ENCODE data around the gene ZMIZ1. TPM values are rescaled to one million over a fixed set of nuclear protein-coding genes. Genes with fewer than 3 reads are reported as not detected.
A peak's percentile ranks its signal among the peaks of the same experiment; 100 is the strongest.

The ZMIZ1 gene
- polyA plus RNA-seq, 3 donors, result 3.3 to 64.6 (median 8.9) TPM

DNA sequence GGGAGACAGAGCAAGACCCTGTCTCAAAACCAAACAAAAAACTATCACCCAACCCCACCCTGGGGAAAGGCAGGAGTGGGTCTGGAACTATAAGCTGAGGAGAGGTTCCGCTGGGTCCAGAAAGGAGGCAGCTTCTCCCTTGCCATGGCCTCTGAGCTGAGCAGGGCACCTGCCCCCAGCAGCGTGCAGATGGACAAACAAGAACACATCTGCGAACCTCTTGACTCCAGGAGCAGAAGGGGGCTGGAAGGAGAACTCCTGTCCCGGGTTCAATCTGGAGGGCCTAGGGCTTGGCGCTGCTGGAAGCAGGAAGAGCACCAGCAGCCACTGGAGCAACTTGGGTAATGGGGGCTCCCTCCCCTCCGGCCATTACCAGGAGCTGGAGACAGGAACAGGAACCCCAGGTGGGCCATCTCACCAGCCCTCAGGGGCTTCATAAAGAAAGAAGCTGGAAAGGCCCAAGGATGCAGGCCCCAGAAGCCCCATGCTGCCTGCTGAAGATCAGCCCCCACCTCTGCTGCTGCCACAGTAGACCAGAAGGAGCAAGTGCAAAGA, 259.5 kb downstream of the ZMIZ1 start:
- H3K79me2 ChIP-seq (ENCODE audit: insufficient read depth, low read length), result no peaks in the 10 kb centered on the region
- Mint-ChIP-seq H3K36me3 (no peaks in the 10 kb centered on the region), H3K4me3 (no peak overlapping the region), H3K27me3 (ENCODE audit: low read depth in 3 of 3) (peaks cover 7 to 14% (median 9%) of the 10 kb centered on the region in 3 donors), H3K27ac (peak overlapping the region in 4 of 7 donors; percentile 37 to 96 (median 73)), H3K9me3 (peaks cover 0 to 5% (median 0%) of the 10 kb centered on the region in 7 donors), H3K4me1 (peaks cover 33% of the 10 kb centered on the region)
- H3K27me3 ChIP-seq (ENCODE audit: control insufficient read depth in 2 of 2, insufficient read depth in 2 of 2, low read length in 2 of 2), result peaks cover 0 to 7% of the 10 kb centered on the region in 2 donors
- no peaks in the 10 kb centered on the region for H4K20me1 ChIP-seq (ENCODE audit: insufficient read depth, low read length)
- peaks cover 30 to 37% of the 10 kb centered on the region in 2 donors for H3K4me1 ChIP-seq (ENCODE audit: control insufficient read depth in 1 of 2, insufficient read depth in 2 of 2, low read length in 2 of 2)
- intact Hi-C loops (cut with micrococcal nuclease), result no loop called here
- H3K4me2 ChIP-seq (replicated peaks; ENCODE audit: extremely low read depth, low read length, poor library complexity, severe bottlenecking), result no peak overlapping the region
- H3K9ac ChIP-seq (ENCODE audit: insufficient read depth, low read length, poor library complexity, severe bottlenecking), result no peak overlapping the region
- H3K4me3 ChIP-seq (replicated peaks in 1 of 3; ENCODE audit: low read depth in 2 of 3, low read length in 3 of 3), result no peak overlapping the region
- DNase-seq, result no peak
- no peaks in the 10 kb centered on the region for H3K36me3 ChIP-seq (replicated peaks in 1 of 2; ENCODE audit: control insufficient read depth in 1 of 2, insufficient read depth in 2 of 2, low read length in 2 of 2)
- H3K27ac ChIP-seq (ENCODE audit: low read depth in 1 of 2, low read length in 2 of 2), result no peak overlapping the region
- H2AFZ ChIP-seq (ENCODE audit: insufficient read depth, low read depth, low read length, poor library complexity, severe bottlenecking), result no peak overlapping the region
- TF ChIP-seq, protein P1, sequence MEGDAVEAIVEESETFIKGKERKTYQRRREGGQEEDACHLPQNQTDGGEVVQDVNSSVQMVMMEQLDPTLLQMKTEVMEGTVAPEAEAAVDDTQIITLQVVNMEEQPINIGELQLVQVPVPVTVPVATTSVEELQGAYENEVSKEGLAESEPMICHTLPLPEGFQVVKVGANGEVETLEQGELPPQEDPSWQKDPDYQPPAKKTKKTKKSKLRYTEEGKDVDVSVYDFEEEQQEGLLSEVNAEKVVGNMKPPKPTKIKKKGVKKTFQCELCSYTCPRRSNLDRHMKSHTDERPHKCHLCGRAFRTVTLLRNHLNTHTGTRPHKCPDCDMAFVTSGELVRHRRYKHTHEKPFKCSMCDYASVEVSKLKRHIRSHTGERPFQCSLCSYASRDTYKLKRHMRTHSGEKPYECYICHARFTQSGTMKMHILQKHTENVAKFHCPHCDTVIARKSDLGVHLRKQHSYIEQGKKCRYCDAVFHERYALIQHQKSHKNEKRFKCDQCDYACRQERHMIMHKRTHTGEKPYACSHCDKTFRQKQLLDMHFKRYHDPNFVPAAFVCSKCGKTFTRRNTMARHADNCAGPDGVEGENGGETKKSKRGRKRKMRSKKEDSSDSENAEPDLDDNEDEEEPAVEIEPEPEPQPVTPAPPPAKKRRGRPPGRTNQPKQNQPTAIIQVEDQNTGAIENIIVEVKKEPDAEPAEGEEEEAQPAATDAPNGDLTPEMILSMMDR (IDR thresholded peaks at IDR 0.05), result no peak
- H3K9me3 ChIP-seq (replicated peaks in 1 of 2; ENCODE audit: control insufficient read depth in 1 of 2, insufficient read depth in 1 of 2, low read length in 2 of 2), result no peaks in the 10 kb centered on the region
- WGBS (ENCODE audit: insufficient coverage), result 86% methylated on average over 6 of the region's 6 CpGs

DNA sequence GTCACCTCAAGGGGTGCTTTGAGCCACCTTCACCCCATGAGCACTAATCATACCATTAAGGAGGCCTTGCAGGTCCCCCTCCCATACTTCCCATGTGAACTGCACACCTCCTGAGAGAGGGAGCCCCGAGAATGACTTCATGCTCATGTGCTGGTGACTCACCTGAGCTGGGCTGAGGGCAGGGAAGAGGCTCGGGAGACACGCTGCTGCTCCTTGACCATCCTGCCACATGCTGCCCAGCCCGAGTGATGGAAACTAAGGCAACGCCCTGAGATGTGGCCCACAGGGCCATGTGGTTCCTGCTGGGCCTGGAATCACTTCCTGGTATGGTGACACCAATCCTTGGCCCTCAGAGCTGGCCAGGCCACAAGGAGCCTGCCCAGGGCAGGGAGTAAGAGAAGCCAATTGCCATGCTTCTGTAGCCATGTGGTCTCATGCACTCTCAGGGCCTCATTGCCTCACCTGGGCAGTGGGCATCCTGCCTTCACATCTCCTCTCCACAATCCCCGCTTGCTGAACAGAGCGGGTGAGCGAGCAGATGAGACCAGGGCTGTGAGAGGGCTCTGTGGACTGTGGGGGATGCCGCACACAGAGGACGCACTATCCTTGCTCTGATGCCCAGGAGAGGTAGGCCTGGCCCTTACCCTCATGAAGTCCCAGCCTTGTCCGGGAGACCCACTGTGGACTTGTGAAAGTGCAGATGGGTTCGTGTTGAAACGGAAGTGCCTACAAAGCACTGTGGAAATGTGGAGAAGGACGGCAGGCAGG, 260.2 kb downstream of the ZMIZ1 start:
- peak; percentile 57 to 90 (median 72) for DNase-seq
- no peak overlapping the region for H3K4me2 ChIP-seq (replicated peaks; ENCODE audit: extremely low read depth, low read length, poor library complexity, severe bottlenecking)
- H3K9me3 ChIP-seq (replicated peaks in 1 of 2; ENCODE audit: control insufficient read depth in 1 of 2, insufficient read depth in 1 of 2, low read length in 2 of 2), result no peaks in the 10 kb centered on the region
- peaks cover 24 to 30% of the 10 kb centered on the region in 2 donors for H3K4me1 ChIP-seq (ENCODE audit: control insufficient read depth in 1 of 2, insufficient read depth in 2 of 2, low read length in 2 of 2)
- peak overlapping the region in 6 of 7 donors; percentile 38 to 96 (median 72) for H3K27ac Mint-ChIP-seq
- H3K9me3 Mint-ChIP-seq, result peaks cover 0 to 7% (median 0%) of the 10 kb centered on the region in 7 donors
- H2AFZ ChIP-seq (ENCODE audit: insufficient read depth, low read depth, low read length, poor library complexity, severe bottlenecking), result no peak overlapping the region
- H3K27me3 ChIP-seq (ENCODE audit: control insufficient read depth in 2 of 2, insufficient read depth in 2 of 2, low read length in 2 of 2), result peaks cover 0 to 7% of the 10 kb centered on the region in 2 donors
- no peak overlapping the region for H3K4me3 Mint-ChIP-seq
- 70% methylated on average over 10 of the region's 14 CpGs for WGBS (ENCODE audit: insufficient coverage)
- no peak overlapping the region for H3K9ac ChIP-seq (ENCODE audit: insufficient read depth, low read length, poor library complexity, severe bottlenecking)
- H3K27ac ChIP-seq (ENCODE audit: low read depth in 1 of 2, low read length in 2 of 2), result no peak overlapping the region
- intact Hi-C loops (cut with micrococcal nuclease), result no loop called here
- H3K4me3 ChIP-seq (replicated peaks in 1 of 3; ENCODE audit: low read depth in 2 of 3, low read length in 3 of 3), result no peak overlapping the region
- H3K27me3 Mint-ChIP-seq (ENCODE audit: low read depth in 3 of 3), result peaks cover 7 to 14% (median 9%) of the 10 kb centered on the region in 3 donors
- no peaks in the 10 kb centered on the region for H3K36me3 ChIP-seq (replicated peaks in 1 of 2; ENCODE audit: control insufficient read depth in 1 of 2, insufficient read depth in 2 of 2, low read length in 2 of 2)
- TF ChIP-seq, protein P1 (IDR thresholded peaks at IDR 0.05), result no peak
- H3K36me3 Mint-ChIP-seq, result no peaks in the 10 kb centered on the region
- no peaks in the 10 kb centered on the region for H3K79me2 ChIP-seq (ENCODE audit: insufficient read depth, low read length)
- H3K4me1 Mint-ChIP-seq, result peaks cover 28% of the 10 kb centered on the region
- H4K20me1 ChIP-seq (ENCODE audit: insufficient read depth, low read length), result no peaks in the 10 kb centered on the region
